OCI-LY1 (cell line): Measurements from ENCODE around the gene BTBD7.

ENCODE experiments used
- CTCF ChIP-seq: fragments of 200-600 bp; sonication (generic), shearing (Covaris generic); IDR thresholded peaks from 2 replicates; pipeline ENCODE4 v1.5.1; 2017; ENCODE audit warnings: mild to moderate bottlenecking, antibody characterized with exemption, low read length, moderate library complexity, mixed read lengths
- EZH2 ChIP-seq: fragments of 200-600 bp; sonication (generic), shearing (Covaris generic); IDR thresholded peaks from 2 replicates; pipeline ENCODE4 v1.8.0; 2017; ENCODE audit warnings: borderline replicate concordance, mixed run types, mild to moderate bottlenecking, antibody characterized with exemption, low read length, moderate library complexity, mixed read lengths

- no peak for TF ChIP-seq CTCF
- no peak for TF ChIP-seq EZH2
Measured at GRCh38 chr14:93332853-93333630, at the start of gene BTBD7.
